ENCODE measurements around the gene AGBL1.

AGBL1 gene

GRCh38 chr15:86235667-86236066 lies 156.0 kb downstream of the AGBL1 start:
- DNase-seq (ENCODE audit: low read depth in 3 of 3, low spot score in 1 of 3), result no peak

- DNase-seq (ENCODE audit: low read depth in 3 of 3, low spot score in 1 of 3), result no peak
These were observed 156.9 kb downstream of the AGBL1 start for GRCh38 chr15:86236356-86237110.

GRCh38 chr15:86237111-86237500 lies 157.4 kb downstream of the AGBL1 start:
- DNase-seq (ENCODE audit: low read depth in 3 of 3, low spot score in 1 of 3), result no peak

- no peak for DNase-seq (ENCODE audit: low read depth in 3 of 3, low spot score in 1 of 3)
These were observed 167.7 kb downstream of the AGBL1 start for GRCh38 chr15:86247249-86247955.

- no peak for DNase-seq (ENCODE audit: low read depth in 3 of 3, low spot score in 1 of 3)
These were observed 175.6 kb downstream of the AGBL1 start for GRCh38 chr15:86255247-86255646.

GRCh38 chr15:86256628-86257027 lies 177.0 kb downstream of the AGBL1 start:
- no peak for DNase-seq (ENCODE audit: low read depth in 3 of 3, low spot score in 1 of 3)

- no peak for DNase-seq (ENCODE audit: low read depth in 3 of 3, low spot score in 1 of 3)
These were observed 179.9 kb downstream of the AGBL1 start for GRCh38 chr15:86259589-86259988.

GRCh38 chr15:86263230-86263629 lies 183.6 kb downstream of the AGBL1 start:
- no peak for DNase-seq (ENCODE audit: low read depth in 3 of 3, low spot score in 1 of 3)

GRCh38 chr15:86266896-86267484 lies 187.3 kb downstream of the AGBL1 start:
- no peak for DNase-seq (ENCODE audit: low read depth in 3 of 3, low spot score in 1 of 3)

GRCh38 chr15:86267892-86268291 lies 188.2 kb downstream of the AGBL1 start:
- DNase-seq (ENCODE audit: low read depth in 3 of 3, low spot score in 1 of 3), result no peak

GRCh38 chr15:86268558-86268957 lies 188.9 kb downstream of the AGBL1 start:
- no peak for DNase-seq (ENCODE audit: low read depth in 3 of 3, low spot score in 1 of 3)

GRCh38 chr15:86273309-86273708 lies 193.6 kb downstream of the AGBL1 start:
- DNase-seq (ENCODE audit: low read depth in 3 of 3, low spot score in 1 of 3), result no peak

- DNase-seq (ENCODE audit: low read depth in 3 of 3, low spot score in 1 of 3), result no peak
These were observed 195.7 kb downstream of the AGBL1 start for GRCh38 chr15:86275361-86275760.

GRCh38 chr15:86278586-86278985 lies 198.9 kb downstream of the AGBL1 start:
- no peak for DNase-seq (ENCODE audit: low read depth in 3 of 3, low spot score in 1 of 3)

GRCh38 chr15:86284635-86285034 lies 205.0 kb downstream of the AGBL1 start:
- DNase-seq (ENCODE audit: low read depth in 3 of 3, low spot score in 1 of 3), result no peak

GRCh38 chr15:86295511-86295910 lies 215.8 kb downstream of the AGBL1 start:
- no peak for DNase-seq (ENCODE audit: low read depth in 3 of 3, low spot score in 1 of 3)

GRCh38 chr15:86296769-86297168 lies 217.1 kb downstream of the AGBL1 start:
- no peak for DNase-seq (ENCODE audit: low read depth in 3 of 3, low spot score in 1 of 3)

GRCh38 chr15:86300390-86301125 lies 220.9 kb downstream of the AGBL1 start:
- no peak for DNase-seq (ENCODE audit: low read depth in 3 of 3, low spot score in 1 of 3)

GRCh38 chr15:86311568-86312280 lies 232.1 kb downstream of the AGBL1 start:
- DNase-seq (ENCODE audit: low read depth in 3 of 3, low spot score in 1 of 3), result no peak

GRCh38 chr15:86312486-86312885 lies 232.8 kb downstream of the AGBL1 start:
- DNase-seq (ENCODE audit: low read depth in 3 of 3, low spot score in 1 of 3), result no peak

- DNase-seq (ENCODE audit: low read depth in 3 of 3, low spot score in 1 of 3), result no peak
These were observed 236.5 kb downstream of the AGBL1 start for GRCh38 chr15:86316216-86316615.

Measured in stimulated activated CD4-positive, alpha-beta T cell treated with anti-CD3 and anti-CD28 coated beads, TNF-alpha, amount 100 ng/mL, for 1 hour (primary cell).